ENCODE measurements around the gene SPOUT1. TPM values are rescaled to one million over a fixed set of nuclear protein-coding genes. Genes with fewer than 3 reads are reported as not detected.
"Not testable (repeated sequence)": the region's sequence is repeated elsewhere in the genome, so short reads cannot be mapped to it uniquely, and the experiment has no call there.

SPOUT1 gene
- 14.3 TPM for polyA plus RNA-seq (2013, experiment 1 of 2)
- 13.9 TPM for polyA plus RNA-seq (2013, experiment 2 of 2)

- Histone ChIP-seq H3K18ac (ENCODE audit: low read length) (peak within 1 kb of the TSS; percentile 96), H4K91ac (ENCODE audit: low read depth, low read length, poor library complexity) (no peak within 1 kb of the TSS), H2BK120ac (ENCODE audit: low read depth, low read length) (no peak within 1 kb of the TSS), H2BK5ac (ENCODE audit: low read length) (no peak within 1 kb of the TSS), H3K79me1 (ENCODE audit: low read depth, low read length) (no peaks in the 10 kb centered on the region), H2BK15ac (ENCODE audit: low read length) (no peak within 1 kb of the TSS), H3K4me3 (ENCODE audit: low read length in 2 of 2) (peak within 1 kb of the TSS; percentile 85 to 95), H4K8ac (ENCODE audit: low read depth, low read length) (no peak within 1 kb of the TSS), H2AK5ac (ENCODE audit: low read depth, low read length) (peak within 1 kb of the TSS; percentile 21), H3K23ac (ENCODE audit: low read depth, low read length, poor library complexity) (peak within 1 kb of the TSS; percentile 99), H3K14ac (ENCODE audit: low read length) (no peak within 1 kb of the TSS), H3K4ac (ENCODE audit: low read length) (no peak within 1 kb of the TSS), H3K4me2 (ENCODE audit: insufficient read depth, low read length, poor library complexity, severe bottlenecking) (peak within 1 kb of the TSS; percentile 94), H3K4me1 (ENCODE audit: control insufficient read depth in 2 of 2, insufficient read depth in 1 of 2, low read depth in 1 of 2, low read length in 2 of 2) (peaks cover 5 to 6% of the 10 kb centered on the region in 2 donors), H3K9ac (ENCODE audit: low read depth, low read length, poor library complexity) (peak within 1 kb of the TSS; percentile 99), H3K36me3 (replicated peaks in 1 of 2; ENCODE audit: control insufficient read depth in 2 of 2, insufficient read depth in 2 of 2, low read length in 2 of 2) (peaks cover 28 to 55% of the 10 kb centered on the region in 2 donors), H3K27ac (replicated peaks; ENCODE audit: low read length) (peak within 1 kb of the TSS; percentile 17), H3K9me3 (replicated peaks in 1 of 2; ENCODE audit: control insufficient read depth in 2 of 2, insufficient read depth in 1 of 2, low read depth in 1 of 2, low read length in 2 of 2) (no peaks in the 10 kb centered on the region), H3K27me3 (ENCODE audit: control insufficient read depth in 3 of 3, insufficient read depth in 3 of 3, low read depth in 1 of 3, low read length in 3 of 3) (no peaks in the 10 kb centered on the region), H2BK12ac (ENCODE audit: low read length) (no peak within 1 kb of the TSS), H2AFZ (ENCODE audit: low read length) (peak within 1 kb of the TSS; percentile 93)
- WGBS, 2 donors (ENCODE audit: extremely low coverage in 2 of 2, insufficient read length in 2 of 2, insufficient replicate concordance in 1 of 2), result no CpG with 5 or more reads among the region's 56 CpGs
- peak; percentile 90 for DNase-seq (ENCODE audit: low spot score)
Observed at GRCh38 chr9:128829477-128830251, at the start of gene SPOUT1. Gene SPOUT1 (minus strand): TSS chr9:128829794. CDS start chr9:128829780, 14 bp downstream.

GRCh38 chr9:128877852-128878251, 48.3 kb upstream of the SPOUT1 start:
- Histone ChIP-seq H3K4me1 (ENCODE audit: control insufficient read depth in 2 of 2, insufficient read depth in 1 of 2, low read depth in 1 of 2, low read length in 2 of 2) (peaks cover 0 to 2% of the 10 kb centered on the region in 2 donors), H3K23ac (ENCODE audit: low read depth, low read length, poor library complexity) (no peak overlapping the region), H2BK5ac (ENCODE audit: low read length) (no peak overlapping the region), H4K91ac (ENCODE audit: low read depth, low read length, poor library complexity) (no peak overlapping the region), H3K4ac (ENCODE audit: low read length) (no peak overlapping the region), H3K79me1 (ENCODE audit: low read depth, low read length) (peaks cover 2% of the 10 kb centered on the region), H3K18ac (ENCODE audit: low read length) (no peak overlapping the region), H2BK120ac (ENCODE audit: low read depth, low read length) (no peak overlapping the region), H3K9ac (ENCODE audit: low read depth, low read length, poor library complexity) (no peak overlapping the region), H2BK12ac (ENCODE audit: low read length) (no peak overlapping the region), H3K36me3 (replicated peaks in 1 of 2; ENCODE audit: control insufficient read depth in 2 of 2, insufficient read depth in 2 of 2, low read length in 2 of 2) (no peaks in the 10 kb centered on the region), H3K14ac (ENCODE audit: low read length) (no peak overlapping the region), H2AFZ (ENCODE audit: low read length) (no peak overlapping the region), H3K27ac (replicated peaks; ENCODE audit: low read length) (no peak overlapping the region), H3K9me3 (replicated peaks in 1 of 2; ENCODE audit: control insufficient read depth in 2 of 2, insufficient read depth in 1 of 2, low read depth in 1 of 2, low read length in 2 of 2) (peaks cover 0 to 2% of the 10 kb centered on the region in 2 donors), H4K8ac (ENCODE audit: low read depth, low read length) (no peak overlapping the region), H2AK5ac (ENCODE audit: low read depth, low read length) (no peak overlapping the region), H3K27me3 (ENCODE audit: control insufficient read depth in 3 of 3, insufficient read depth in 3 of 3, low read depth in 1 of 3, low read length in 3 of 3) (no peaks in the 10 kb centered on the region), H2BK15ac (ENCODE audit: low read length) (no peak overlapping the region), H3K4me2 (ENCODE audit: insufficient read depth, low read length, poor library complexity, severe bottlenecking) (no peak overlapping the region), H3K4me3 (ENCODE audit: low read length in 2 of 2) (no peak overlapping the region)
- WGBS, 2 donors (ENCODE audit: extremely low coverage in 2 of 2, insufficient read length in 2 of 2, insufficient replicate concordance in 1 of 2), result no CpG with 5 or more reads among the region's 5 CpGs
- DNase-seq (ENCODE audit: low spot score), result no peak

GRCh38 chr9:128870941-128871265, 41.3 kb upstream of the SPOUT1 start:
- H3K4ac ChIP-seq (ENCODE audit: low read length); H3K14ac ChIP-seq (ENCODE audit: low read length); H3K27me3 ChIP-seq (ENCODE audit: control insufficient read depth in 3 of 3, insufficient read depth in 3 of 3, low read depth in 1 of 3, low read length in 3 of 3); H3K27ac ChIP-seq (replicated peaks; ENCODE audit: low read length); H3K9me3 ChIP-seq (replicated peaks in 1 of 2; ENCODE audit: control insufficient read depth in 2 of 2, insufficient read depth in 1 of 2, low read depth in 1 of 2, low read length in 2 of 2); DNase-seq (ENCODE audit: low spot score); H2BK120ac ChIP-seq (ENCODE audit: low read depth, low read length); H3K4me1 ChIP-seq (ENCODE audit: control insufficient read depth in 2 of 2, insufficient read depth in 1 of 2, low read depth in 1 of 2, low read length in 2 of 2); H2BK15ac ChIP-seq (ENCODE audit: low read length); H2BK5ac ChIP-seq (ENCODE audit: low read length); H4K91ac ChIP-seq (ENCODE audit: low read depth, low read length, poor library complexity); H3K23ac ChIP-seq (ENCODE audit: low read depth, low read length, poor library complexity); H3K18ac ChIP-seq (ENCODE audit: low read length); H2AFZ ChIP-seq (ENCODE audit: low read length); H2AK5ac ChIP-seq (ENCODE audit: low read depth, low read length); H3K4me3 ChIP-seq (ENCODE audit: low read length in 2 of 2); H3K4me2 ChIP-seq (ENCODE audit: insufficient read depth, low read length, poor library complexity, severe bottlenecking); H3K79me1 ChIP-seq (ENCODE audit: low read depth, low read length); H2BK12ac ChIP-seq (ENCODE audit: low read length); H3K36me3 ChIP-seq (replicated peaks in 1 of 2; ENCODE audit: control insufficient read depth in 2 of 2, insufficient read depth in 2 of 2, low read length in 2 of 2); H4K8ac ChIP-seq (ENCODE audit: low read depth, low read length); H3K9ac ChIP-seq (ENCODE audit: low read depth, low read length, poor library complexity): not testable (repeated sequence)
- no CpG with 5 or more reads among the region's 7 CpGs for WGBS, 2 donors (ENCODE audit: extremely low coverage in 2 of 2, insufficient read length in 2 of 2, insufficient replicate concordance in 1 of 2)

- no peak overlapping the region for H3K27ac ChIP-seq (replicated peaks; ENCODE audit: low read length)
- no peak overlapping the region for H2BK5ac ChIP-seq (ENCODE audit: low read length)
- H3K4me2 ChIP-seq (ENCODE audit: insufficient read depth, low read length, poor library complexity, severe bottlenecking), result no peak overlapping the region
- no CpG with 5 or more reads among the region's 7 CpGs for WGBS, 2 donors (ENCODE audit: extremely low coverage in 2 of 2, insufficient read length in 2 of 2, insufficient replicate concordance in 1 of 2)
- no peak overlapping the region for H2AK5ac ChIP-seq (ENCODE audit: low read depth, low read length)
- no peak overlapping the region for H3K4me3 ChIP-seq (ENCODE audit: low read length in 2 of 2)
- H4K8ac ChIP-seq (ENCODE audit: low read depth, low read length), result no peak overlapping the region
- H3K4ac ChIP-seq (ENCODE audit: low read length), result no peak overlapping the region
- no peak overlapping the region for H3K9ac ChIP-seq (ENCODE audit: low read depth, low read length, poor library complexity)
- H3K9me3 ChIP-seq (replicated peaks in 1 of 2; ENCODE audit: control insufficient read depth in 2 of 2, insufficient read depth in 1 of 2, low read depth in 1 of 2, low read length in 2 of 2), result no peaks in the 10 kb centered on the region
- H2BK12ac ChIP-seq (ENCODE audit: low read length), result no peak overlapping the region
- peaks cover 0 to 8% of the 10 kb centered on the region in 2 donors for H3K36me3 ChIP-seq (replicated peaks in 1 of 2; ENCODE audit: control insufficient read depth in 2 of 2, insufficient read depth in 2 of 2, low read length in 2 of 2)
- H3K18ac ChIP-seq (ENCODE audit: low read length), result no peak overlapping the region
- H3K79me1 ChIP-seq (ENCODE audit: low read depth, low read length), result no peaks in the 10 kb centered on the region
- no peak for DNase-seq (ENCODE audit: low spot score)
- no peak overlapping the region for H2BK15ac ChIP-seq (ENCODE audit: low read length)
- H4K91ac ChIP-seq (ENCODE audit: low read depth, low read length, poor library complexity), result no peak overlapping the region
- no peaks in the 10 kb centered on the region for H3K4me1 ChIP-seq (ENCODE audit: control insufficient read depth in 2 of 2, insufficient read depth in 1 of 2, low read depth in 1 of 2, low read length in 2 of 2)
- H2AFZ ChIP-seq (ENCODE audit: low read length), result no peak overlapping the region
- H3K27me3 ChIP-seq (ENCODE audit: control insufficient read depth in 3 of 3, insufficient read depth in 3 of 3, low read depth in 1 of 3, low read length in 3 of 3), result no peaks in the 10 kb centered on the region
- no peak overlapping the region for H3K23ac ChIP-seq (ENCODE audit: low read depth, low read length, poor library complexity)
- no peak overlapping the region for H2BK120ac ChIP-seq (ENCODE audit: low read depth, low read length)
- no peak overlapping the region for H3K14ac ChIP-seq (ENCODE audit: low read length)
Observed at GRCh38 chr9:128870128-128870940, 40.7 kb upstream of the SPOUT1 start.

All from neuronal stem cell (in vitro differentiated cells).